Epidermal melanocyte (primary cell): ENCODE measurements around the gene LDHAL6B.
"Not testable (repeated sequence)": the region's sequence is repeated elsewhere in the genome, so short reads cannot be mapped to it uniquely, and the experiment has no call there.

Source experiments
- DNase-seq: peaks from one replicate; pipeline ENCODE4 v3.0.0; 2011; ENCODE audit warnings: low spot score; ENCODE audit not compliant: insufficient read length

Gene LDHAL6B

DNA sequence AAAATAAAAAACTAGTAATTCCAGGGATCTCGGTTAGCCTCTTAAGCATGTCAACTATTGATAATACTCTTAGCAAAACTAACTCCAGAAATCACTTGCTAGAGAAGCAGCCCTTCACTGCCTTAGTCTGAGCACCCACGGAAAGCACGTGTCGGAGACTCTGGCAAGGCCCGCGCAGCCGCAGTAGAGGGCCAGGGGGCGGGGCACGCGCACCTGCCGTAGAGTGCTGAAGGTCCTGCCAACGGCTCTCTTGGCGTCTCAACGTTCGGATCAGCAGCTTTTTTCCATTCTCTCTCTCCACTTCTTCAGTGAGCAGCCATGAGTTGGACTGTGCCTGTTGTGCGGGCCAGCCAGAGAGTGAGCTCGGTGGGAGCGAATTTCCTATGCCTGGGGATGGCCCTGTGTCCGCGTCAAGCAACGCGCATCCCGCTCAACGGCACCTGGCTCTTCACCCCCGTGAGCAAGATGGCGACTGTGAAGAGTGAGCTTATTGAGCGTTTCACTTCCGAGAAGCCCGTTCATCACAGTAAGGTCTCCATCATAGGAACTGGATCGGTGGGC lies at the start of gene LDHAL6B:
Gene LDHAL6B, plus strand, starts transcription at position 221 of the 561 bp plus-strand sequence. Its CDS starts 98 bp downstream, at position 319.
- no peak for DNase-seq

DNA sequence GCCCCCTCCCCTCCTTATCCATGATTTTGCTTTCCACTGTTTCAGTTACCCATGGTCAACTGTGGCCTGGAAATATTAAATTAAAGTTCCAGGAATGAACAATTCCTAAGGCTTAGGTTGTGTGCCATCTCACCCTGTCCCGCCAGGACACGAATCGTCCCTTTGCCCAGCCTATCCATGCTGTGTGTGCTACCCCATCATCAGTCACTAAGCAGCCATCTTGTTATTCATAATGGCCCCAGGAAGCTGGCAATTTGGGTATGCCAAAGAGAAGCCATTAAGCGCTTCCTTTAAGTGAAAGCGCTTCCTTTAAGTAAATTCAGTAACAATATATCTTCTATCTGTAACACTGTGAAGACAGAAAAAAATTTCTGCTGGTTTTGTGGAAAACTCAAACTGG lies 49.2 kb upstream of the LDHAL6B start:
- DNase-seq: no peak

DNA sequence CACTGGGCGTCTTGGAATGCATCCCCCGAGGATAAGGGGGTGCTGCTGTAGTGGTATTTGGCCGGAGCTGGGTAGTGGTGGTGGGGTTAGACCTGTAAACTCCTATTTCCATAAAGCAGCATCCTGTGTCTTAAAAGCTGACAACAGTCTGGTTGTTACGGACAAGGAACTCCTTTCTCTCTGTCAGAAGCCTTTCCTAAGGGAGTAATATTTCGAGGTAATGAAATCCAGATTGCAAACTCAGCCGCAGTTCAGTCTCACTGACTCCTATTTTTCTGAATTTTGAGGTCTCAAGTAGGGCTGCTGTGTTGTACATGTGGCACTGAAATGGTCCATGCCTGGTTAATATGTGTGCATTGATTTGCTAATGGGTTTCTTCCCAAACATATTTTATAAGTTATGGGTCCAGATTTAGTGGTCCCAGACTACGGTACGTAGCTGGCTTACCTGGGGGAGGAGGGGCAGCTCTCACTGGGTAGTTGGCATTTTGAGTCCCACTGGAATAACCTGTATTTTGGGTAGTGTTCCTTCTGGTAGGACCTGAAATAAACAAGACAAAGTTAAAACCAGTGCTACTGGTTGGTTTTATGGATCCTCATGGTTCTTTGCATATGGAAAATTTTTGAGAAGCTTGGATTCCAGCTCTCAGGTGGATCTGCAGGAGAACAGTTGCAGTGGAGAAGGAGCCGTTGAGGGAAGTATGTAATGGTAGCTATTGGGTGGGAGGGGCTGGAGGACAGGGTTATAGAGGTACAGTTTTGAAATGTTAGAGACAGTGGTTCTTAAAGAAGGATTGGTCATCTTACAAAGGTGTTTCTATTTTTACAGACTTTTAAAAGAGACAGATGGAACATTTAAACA lies 48.6 kb upstream of the LDHAL6B start:
- DNase-seq: no peak

DNA sequence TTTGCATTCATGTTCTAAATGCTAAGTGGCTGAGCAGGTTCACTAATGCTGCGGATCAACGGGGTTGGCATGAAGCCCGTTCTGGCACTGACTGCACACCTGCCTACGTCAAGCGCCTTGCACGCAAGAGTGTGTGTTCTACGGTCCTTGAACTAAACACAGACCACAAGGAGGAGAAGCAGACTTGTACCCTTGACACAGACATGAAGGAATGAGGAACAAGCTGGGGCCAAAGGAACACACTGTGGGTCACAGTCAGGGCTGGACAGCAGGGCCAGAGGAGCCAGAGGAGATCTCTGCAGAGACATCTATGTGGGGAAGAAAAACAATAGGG lies 48.0 kb upstream of the LDHAL6B start:
- DNase-seq: no peak

DNA sequence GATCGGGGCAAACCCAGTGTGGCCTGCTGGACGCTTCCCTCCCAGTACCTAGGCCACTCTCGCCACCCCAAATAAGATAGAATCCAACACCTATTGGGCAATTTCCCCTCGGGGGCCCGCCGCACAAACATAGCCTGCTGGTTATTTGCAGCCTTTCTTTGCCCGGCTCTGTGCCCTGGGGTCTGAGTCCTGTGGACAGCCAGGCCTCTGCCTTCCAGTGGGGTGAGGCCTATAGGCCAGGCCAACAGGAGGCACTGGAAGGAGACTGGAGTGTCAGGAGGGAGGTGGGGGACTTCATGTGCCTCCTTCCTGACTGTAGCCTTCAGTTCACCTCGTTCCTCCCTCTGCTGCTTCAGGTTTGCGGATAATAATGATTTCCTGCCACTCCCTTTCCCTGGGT lies 47.4 kb upstream of the LDHAL6B start:
- DNase-seq: no peak

DNA sequence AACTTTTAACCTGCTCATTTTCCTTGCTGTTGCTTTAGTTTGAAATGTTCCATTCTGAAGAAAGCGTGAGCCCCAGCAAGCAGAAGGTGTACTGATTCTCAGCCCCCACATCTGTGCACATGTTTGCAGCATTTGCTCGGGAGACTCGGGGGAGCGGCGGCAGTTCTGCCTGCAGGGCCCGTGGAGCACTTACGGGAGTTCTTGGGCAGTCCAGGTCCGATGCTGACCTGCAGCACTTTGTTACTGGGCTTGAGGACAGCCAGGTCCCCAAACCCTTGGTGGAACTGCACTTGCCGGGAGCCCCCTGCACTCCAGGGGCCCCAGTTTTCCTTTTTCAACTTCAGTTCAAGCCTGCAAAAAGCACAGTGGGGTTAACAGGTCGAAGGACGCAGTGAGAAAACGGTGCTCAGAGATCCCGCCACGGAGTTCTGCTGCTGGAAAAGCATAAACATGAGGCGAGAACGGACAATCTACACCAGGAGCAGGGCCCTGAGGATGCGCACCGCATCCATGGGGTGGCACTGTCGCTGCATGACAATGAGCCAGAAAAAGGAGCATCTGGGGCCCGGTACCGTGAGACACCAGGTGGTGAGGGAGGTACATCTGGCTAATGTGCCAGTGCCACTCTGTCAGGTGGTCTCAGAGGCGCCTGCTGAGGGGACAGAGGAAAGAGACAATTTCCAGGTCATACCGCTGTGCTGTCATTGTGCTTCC lies 45.6 kb upstream of the LDHAL6B start:
- no peak for DNase-seq

DNA sequence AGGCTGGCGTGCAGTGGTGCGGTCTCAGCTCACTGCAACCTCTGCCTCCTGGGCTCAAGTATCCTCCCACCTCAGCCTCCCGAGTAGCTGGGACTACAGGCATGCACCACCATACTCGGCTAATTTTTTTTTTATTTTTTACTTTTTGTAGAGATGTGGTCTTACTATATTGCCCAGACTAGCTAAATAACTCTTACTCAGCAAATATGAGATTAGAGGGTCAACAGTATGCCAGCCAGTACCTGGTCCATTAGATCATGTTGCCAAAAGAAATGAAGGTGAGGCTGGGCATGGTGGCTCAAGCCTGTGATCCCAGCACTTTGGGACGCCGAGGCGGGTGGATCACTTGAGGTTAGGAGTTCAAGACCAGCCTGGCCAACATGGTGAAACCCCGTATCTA lies 44.6 kb upstream of the LDHAL6B start:
- DNase-seq: not testable (repeated sequence)

DNA sequence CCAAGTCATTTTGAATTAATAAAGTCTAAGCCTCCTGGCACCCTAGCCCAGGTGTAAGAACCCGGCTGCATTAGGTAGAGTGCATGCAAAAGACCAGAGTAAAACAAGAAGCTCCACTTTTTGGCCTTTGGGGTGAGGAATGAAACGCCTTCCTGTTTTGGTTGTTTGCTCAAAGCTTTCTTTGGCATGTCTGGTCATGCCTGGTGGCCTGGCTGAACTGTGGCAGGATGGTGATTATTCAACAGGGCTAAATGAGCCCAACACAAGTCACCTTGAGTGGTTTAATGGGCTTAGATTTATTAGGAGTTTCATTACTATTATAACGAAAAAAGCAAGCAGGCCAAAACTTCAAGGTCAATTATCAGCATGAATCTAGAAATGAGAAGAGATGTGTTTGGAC lies 40.9 kb upstream of the LDHAL6B start:
- no peak for DNase-seq

DNA sequence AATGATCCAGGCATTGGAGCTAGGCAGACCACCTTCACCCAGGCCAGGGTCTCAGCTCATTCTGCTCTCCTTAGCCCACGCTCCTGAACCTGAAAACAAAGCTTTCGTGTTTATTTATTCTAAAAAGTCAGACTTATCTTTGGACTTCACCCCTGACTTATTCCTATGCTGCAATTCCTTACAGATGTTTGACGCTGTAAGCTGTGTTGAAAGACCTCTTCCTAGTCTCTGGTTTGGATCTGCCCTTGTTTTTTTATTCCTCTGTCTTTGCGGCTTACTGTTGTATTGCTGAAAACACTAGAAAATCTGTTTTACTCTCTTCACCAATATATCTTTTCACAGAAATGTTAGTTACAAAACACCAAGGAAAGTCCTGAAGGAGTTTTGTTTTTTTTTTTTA lies 40.5 kb upstream of the LDHAL6B start:
- no peak for DNase-seq

DNA sequence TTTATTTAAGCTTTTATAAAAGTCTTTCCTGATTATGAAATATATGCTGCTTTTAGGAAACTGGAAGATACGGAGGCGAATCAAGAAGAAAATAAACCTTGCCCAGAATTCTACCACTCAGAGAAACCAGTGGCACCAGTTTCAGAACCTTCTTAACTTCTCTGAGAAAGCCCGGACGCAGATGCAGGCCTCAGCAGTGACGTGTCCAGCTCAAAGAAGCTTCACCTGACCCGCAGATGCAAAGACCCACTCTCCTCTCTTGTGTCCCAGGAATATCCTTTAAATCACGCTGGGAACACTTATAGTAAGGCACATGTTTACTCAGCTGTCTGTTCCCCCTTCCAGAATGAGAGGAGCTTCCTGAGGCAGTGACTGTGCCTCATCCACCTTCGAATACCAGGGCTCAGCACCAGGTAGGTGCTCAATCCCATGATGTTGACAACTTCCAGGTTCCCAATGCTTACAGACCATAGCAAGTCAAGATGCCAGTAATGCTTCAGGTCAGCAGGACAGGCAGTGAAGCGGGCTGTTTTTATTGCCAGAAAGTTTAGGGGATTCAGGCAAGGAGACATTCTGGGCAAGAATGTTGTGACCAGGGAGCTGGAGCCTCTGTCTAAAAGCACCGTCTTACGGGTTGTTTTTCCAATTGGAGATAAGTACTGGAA lies 39.9 kb upstream of the LDHAL6B start:
- no peak for DNase-seq

DNA sequence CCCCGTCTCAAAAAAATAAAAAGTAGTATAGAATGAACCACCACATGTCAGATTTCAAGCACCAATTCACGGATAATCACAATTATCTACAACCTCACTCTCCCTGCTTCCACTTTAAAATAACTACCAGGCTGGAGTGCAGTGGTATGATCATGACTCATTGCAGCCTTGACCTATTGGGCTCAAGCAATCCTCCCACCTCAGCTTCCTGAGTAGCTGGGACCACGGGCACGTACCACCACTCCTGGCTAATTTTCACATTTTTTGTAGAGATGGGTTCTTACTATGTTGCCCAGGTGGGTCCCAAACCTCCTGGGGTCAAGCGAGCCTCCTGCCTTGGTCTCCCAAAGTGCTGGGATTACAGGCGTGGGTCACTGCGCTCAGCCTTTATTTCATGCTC lies 38.1 kb upstream of the LDHAL6B start:
- DNase-seq: no peak

DNA sequence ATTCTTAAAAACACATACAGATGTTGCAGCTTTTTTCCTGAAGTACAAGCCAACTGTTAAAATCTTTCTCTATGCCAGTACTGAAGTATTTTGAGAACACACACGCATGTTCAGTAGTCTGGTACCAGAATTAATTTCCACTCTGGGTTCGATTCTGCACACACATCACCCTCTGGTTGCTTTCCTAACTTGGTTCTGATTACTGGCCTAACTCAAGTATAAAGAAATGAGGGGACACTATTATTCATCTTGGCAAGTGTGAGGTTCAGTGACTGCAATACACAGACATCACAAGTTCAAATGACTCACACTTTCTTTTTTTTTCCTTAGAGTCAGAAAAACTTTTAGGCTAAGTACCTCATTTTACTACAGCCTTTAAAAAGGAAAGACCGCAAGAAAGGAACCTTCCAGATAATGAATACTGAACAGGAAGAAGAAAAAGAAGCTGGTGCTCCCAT lies 37.4 kb upstream of the LDHAL6B start:
- DNase-seq: no peak

DNA sequence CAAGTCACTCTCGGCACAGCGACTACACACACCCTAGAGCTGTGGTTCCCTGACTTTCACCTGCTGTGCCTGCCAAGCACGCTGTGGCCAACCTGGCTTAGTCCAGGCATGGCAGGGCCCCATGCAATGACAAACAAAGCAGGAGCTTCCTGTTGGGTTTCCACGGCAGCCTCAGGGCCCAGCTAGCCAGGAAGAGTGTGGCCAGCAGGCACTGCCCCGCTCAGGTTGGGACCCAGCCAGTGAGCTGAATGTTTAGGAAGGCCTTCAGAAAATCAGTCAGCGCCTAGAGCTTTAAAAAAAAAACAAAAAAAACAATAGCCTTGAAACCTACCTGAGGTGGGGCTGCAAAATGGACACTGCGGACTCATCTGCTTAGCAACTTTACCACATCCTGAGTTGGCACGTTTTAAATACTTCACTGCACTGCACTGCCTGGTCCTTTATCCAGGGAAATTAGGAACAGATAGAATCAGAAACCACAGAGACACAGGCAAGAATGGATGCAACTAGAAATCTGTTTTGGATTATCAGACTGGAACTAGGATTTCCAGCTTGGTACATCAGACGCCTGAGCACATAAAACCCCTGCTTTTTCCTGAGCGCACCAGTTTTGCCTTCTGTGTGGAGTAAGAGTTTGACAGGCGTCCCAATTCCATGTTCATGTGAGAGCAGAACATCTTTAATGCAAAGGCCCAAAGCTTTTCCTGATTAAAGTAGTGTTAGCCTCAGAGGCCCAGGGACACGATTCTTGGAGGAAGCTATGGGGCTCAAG lies 36.2 kb upstream of the LDHAL6B start:
- DNase-seq: peak; percentile 42

DNA sequence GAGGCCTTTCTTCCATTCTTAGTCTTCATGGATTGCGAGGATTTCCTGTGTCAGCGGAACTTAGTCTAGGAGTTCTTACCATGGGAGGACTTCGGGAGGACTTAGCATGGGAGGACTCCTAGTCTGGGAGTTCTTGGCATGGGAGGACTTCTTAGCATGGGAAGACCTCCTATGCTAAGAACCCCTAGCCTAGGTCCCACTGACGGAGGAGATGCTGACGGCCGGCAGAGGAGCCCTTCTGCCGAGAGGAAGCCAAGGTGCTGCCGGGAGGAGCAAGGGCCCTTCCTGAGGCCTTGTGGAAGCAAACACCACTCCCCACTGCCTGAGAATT lies 35.6 kb upstream of the LDHAL6B start:
- DNase-seq: no peak

DNA sequence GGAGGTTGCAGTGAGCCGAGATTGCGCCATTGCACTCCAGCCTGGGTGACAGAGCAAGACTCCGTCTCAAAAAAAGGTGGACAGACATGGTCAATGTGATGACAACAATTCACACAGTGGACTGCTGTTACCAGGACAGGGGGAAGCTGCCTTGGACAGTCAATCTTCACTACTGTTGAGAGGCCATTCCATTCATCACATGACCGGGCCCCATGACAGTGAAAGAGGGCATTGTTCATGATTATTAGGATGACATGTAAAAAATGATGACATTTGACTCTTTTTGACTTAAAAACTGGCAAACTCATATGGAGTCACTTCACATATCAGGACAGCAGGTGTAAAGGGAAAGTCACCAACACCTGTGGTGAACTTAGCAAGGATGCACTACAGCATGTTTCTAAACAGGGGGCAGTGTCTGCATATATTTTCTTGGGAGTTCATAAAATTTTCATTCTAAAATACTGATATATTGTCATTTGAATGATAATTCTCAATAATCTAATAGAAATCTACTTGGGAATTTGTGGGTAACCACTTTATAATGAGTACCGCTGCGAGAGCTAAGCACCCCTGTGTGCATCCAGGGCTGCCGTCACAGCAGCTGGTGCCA lies 34.2 kb upstream of the LDHAL6B start:
- no peak for DNase-seq

DNA sequence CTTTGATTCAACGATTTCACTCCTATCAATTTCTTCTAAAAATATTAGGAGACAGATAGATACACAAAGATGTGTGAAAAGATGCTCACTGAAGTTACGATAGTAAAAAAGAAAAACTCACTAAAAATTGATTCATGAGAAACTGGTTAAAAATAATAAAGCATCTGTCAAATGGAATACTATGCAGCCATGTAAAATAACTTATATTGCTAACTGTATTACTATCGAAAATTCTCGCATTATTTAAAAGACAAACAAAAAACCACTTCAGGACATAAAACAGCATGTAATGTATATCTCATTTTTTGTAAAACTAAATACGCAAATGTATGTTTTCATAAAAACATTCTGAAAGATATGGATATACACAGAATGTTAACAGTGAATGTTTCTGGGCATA lies 33.4 kb upstream of the LDHAL6B start:
- DNase-seq: no peak

DNA sequence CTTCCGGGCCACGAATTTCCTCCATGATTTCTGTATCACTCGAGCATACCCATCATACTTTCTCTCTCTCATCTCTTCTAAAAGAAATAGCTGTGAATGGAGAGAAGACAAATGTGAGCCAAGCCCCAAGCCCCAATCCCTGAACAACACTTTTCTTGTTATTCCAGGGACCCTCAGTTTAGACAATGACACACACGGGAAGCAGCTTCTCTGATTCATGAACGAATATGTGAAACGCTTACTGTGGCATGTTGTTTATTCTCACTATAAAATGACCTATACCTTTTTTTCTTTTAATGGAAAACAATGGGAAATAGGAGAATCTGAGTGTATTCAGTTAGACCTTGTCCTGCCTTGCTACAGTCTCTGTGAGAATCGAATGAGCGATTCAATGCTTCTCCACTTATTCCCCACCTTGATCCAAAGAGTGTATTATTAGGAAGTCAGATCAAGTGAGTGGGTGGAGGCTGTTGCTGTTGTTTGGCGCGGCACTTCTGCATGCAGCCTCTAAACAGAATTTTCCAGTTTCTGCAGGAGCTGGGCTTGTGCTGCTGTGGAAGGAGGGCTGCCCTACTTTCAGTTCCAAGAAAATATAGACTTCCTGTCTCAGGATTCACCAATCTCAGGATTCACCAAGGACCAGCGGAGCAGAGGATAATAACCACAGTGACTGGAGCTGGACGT lies 32.4 kb upstream of the LDHAL6B start:
- no peak for DNase-seq

DNA sequence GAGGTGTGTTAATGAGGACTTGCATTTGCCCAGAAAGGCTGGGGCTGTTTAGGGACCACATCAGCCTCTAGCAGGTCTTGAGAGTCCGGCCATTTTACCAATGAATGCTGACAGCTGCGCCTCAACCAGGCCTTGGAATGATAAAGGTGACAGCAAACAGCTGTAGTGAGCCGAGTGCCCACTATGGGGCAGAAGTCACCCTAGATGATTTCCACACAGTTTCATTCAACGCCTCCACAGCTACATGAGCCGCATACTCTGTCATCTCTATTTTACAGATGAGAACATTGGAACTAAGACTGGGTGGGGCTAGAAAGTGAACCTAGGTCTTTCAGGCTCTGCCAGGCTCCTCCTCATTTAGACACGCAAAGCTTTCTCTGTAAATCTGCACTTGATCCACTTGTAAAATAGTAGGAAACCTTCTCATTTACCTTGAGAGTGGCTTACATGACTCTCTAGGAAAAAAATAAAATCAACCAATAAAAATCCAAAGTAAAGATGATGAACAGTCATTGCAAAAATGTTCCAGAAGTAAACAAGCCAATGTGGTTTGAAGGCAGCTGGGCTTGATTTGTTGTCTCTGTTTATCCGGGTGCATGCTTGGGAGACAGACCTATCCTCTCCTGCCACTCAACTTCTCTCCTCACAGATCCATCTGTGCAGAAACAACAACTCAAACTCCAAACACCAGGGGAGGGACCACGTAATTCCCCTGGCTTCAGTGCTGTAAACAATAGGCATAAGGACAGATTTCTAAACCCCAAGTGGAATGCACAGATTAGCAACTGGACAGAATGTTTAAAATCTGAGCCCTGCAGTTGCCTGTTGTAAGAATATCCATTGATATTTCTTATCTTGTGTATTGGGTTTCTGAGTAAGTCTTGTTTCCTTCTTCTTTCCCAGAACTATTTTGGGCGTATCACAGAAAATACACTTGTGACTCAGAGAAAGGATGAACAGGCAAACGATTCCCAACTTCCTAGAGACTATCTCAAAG lies 31.5 kb upstream of the LDHAL6B start:
- DNase-seq: no peak

DNA sequence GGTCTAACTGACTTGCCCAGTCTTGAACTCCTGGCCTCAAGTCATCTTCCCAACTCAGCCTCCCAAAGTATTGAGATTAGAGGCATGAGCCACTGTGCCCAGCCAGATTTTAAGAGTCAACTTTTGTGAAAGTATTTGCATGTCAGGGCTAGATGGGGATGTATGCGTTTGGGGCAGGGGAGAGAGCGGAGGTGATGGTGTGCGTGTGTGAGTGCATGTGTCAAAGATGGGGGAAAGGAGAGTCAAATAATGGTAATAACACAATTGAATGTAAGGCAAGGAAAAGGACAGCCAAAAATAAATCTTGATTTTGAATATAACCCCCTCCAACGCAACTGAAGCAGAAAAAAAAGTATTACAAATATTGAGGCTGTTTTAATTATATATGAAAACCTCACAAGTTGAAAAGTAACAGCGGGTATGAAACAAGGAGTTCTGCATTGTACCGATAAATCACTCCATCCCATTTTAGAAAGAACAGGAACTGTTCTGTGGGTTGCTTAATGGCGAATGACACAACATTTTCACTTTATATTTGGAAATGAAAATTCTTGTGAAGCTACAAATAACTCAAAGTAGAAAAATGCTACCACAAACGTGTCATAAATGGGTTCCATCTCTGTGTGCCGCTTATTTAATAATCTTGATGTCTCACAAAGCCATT lies 29.9 kb upstream of the LDHAL6B start:
- DNase-seq: no peak
